Thoracic aorta (tissue), 2 donors: ENCODE results near the gene GMNN. TPM values are rescaled to one million over a fixed set of nuclear protein-coding genes. Genes with fewer than 3 reads are reported as not detected.

ENCODE experiments used
- ATAC-seq: fragments of 150-250 bp; one replicate; pipeline ENCODE4 v1.8.0; 2017; ENCODE audit warnings: low read depth; ENCODE audit not compliant: insufficient number of reproducible peaks, low FRiP score
- DNase-seq: peaks from one replicate; pipeline ENCODE4 v3.0.0-alpha.2; 2020; ENCODE audit warnings: low spot score
- H3K27ac ChIP-seq, 2 donors: fragments of 200-600 bp; sonication (generic); 1 replicate in 1 of 2; 2 replicates in 1 of 2; pipeline ENCODE4 v1.5.1; 2016; ENCODE audit warnings: mild to moderate bottlenecking in 2 of 2, moderate library complexity in 2 of 2
- H3K27me3 ChIP-seq: fragments of 200-600 bp; sonication (generic); replicated peaks from 2 replicates; pipeline ENCODE4 v1.6.0; 2016; ENCODE audit warnings: mild to moderate bottlenecking; ENCODE audit not compliant: insufficient read depth
- H3K36me3 ChIP-seq: fragments of 200-600 bp; sonication (generic); one replicate; pipeline ENCODE4 v1.5.1; 2016
- H3K4me1 ChIP-seq, 2 donors: fragments of 200-600 bp; sonication (generic); 1 replicate in 1 of 2; 2 replicates in 1 of 2; pipeline versions ENCODE4 v1.5.1 to v1.6.0; 2016; ENCODE audit warnings: low read depth in 2 of 2, mild to moderate bottlenecking in 1 of 2; ENCODE audit not compliant: control insufficient read depth in 1 of 2
- H3K4me3 ChIP-seq: fragments of 200-600 bp; sonication (generic); 2 replicates; pipeline ENCODE4 v1.5.1; 2016; ENCODE audit warnings: mild to moderate bottlenecking
- H3K9me3 ChIP-seq: fragments of 200-600 bp; sonication (generic); 2 replicates; pipeline ENCODE4 v1.5.1; 2016
- total RNA-seq, 2 donors: library from RNA; depleted of rRNA; stranded (reverse); fragments of >200 nt; gene quantifications; one replicate each; pipeline versions ENCODE4 v1.1.0 to v1.2.3, GENCODE V29; 2016
- TF ChIP-seq, protein P1 (sequence below): fragments of 200-600 bp; sonication (generic); IDR thresholded peaks from one replicate; pipeline ENCODE4 v1.5.1; 2019; ENCODE audit warnings: antibody characterized with exemption

GMNN gene
- total RNA-seq, 2 donors from 2014 or later = 5.4 to 6.8 TPM

DNA sequence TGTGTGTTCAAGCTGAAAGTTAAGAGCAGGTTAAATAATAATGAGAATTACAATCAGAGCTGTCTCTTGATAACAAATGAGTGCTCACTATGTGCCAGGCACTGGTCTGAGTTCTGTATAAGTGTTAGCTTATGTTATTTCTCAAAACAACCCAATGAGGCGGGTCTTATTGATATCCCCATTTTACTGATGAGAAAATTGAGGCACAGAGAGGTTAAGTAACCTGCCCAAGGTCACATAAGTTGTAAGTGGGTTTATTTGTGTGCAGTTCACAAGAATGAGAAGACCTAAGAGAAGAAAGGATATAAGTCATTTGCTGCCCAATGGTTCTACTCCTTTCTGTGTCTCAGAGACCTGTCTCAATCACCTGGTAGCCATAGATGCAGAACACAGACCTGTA lies 58.1 kb downstream of the GMNN start:
- no peak for ATAC-seq
- no peak overlapping the region for H3K27ac ChIP-seq
- no peak for DNase-seq
- no peaks in the 10 kb centered on the region for H3K36me3 ChIP-seq
- no peaks in the 10 kb centered on the region for H3K9me3 ChIP-seq
- H3K4me1 ChIP-seq = peaks cover 0 to 22% of the 10 kb centered on the region in 2 donors
- TF ChIP-seq, protein P1, sequence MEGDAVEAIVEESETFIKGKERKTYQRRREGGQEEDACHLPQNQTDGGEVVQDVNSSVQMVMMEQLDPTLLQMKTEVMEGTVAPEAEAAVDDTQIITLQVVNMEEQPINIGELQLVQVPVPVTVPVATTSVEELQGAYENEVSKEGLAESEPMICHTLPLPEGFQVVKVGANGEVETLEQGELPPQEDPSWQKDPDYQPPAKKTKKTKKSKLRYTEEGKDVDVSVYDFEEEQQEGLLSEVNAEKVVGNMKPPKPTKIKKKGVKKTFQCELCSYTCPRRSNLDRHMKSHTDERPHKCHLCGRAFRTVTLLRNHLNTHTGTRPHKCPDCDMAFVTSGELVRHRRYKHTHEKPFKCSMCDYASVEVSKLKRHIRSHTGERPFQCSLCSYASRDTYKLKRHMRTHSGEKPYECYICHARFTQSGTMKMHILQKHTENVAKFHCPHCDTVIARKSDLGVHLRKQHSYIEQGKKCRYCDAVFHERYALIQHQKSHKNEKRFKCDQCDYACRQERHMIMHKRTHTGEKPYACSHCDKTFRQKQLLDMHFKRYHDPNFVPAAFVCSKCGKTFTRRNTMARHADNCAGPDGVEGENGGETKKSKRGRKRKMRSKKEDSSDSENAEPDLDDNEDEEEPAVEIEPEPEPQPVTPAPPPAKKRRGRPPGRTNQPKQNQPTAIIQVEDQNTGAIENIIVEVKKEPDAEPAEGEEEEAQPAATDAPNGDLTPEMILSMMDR = no peak
- no peak overlapping the region for H3K4me3 ChIP-seq
- no peaks in the 10 kb centered on the region for H3K27me3 ChIP-seq

DNA sequence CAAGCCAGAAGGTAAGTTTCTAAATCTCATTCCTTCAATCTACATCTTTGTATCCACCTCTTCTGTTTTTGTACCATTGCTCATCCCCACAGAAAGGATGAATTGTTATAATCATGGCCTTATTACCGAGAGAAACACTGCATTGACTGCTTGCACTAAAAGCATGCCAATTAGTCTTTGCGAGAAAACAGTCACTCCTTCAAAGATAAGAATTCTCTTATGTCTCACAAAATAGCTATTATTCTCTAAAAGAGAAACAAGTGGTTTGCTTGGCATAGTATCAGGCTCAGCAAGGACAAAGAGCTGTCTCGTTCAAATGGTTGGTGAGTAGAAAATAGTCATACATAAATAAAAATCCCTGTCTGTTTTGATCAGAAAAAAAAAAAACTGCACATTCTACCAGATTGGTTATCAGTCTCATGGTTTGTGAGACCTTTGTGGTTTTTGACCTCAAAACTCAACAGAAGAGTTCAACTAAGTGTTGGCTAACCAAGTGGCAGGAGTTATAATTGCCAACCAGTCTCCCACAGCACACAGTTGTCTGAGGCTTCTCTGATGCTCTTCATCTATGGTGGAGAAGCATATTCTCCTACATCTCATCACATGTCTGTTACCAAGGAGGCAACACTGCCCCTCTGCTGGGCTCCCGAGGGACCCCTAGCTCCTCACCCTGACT lies 59.1 kb downstream of the GMNN start:
- no peak overlapping the region for H3K4me3 ChIP-seq
- H3K9me3 ChIP-seq = no peaks in the 10 kb centered on the region
- DNase-seq = no peak
- no peaks in the 10 kb centered on the region for H3K36me3 ChIP-seq
- H3K4me1 ChIP-seq = peaks cover 0 to 22% of the 10 kb centered on the region in 2 donors
- no peaks in the 10 kb centered on the region for H3K27me3 ChIP-seq
- no peak overlapping the region for H3K27ac ChIP-seq
- ATAC-seq = no peak
- TF ChIP-seq, protein P1 = no peak

Other genes starting within 250 kb of the GMNN start
- not detected for gene KIAA0319, start 128.7 kb upstream of the GMNN start, total RNA-seq
- gene TDP2, start 108.0 kb upstream of the GMNN start, total RNA-seq = 10 to 100 TPM; 31.1 to 40.3 TPM
- gene ACOT13, start 107.9 kb upstream of the GMNN start, total RNA-seq = 1 to 10 TPM; 2.5 to 5.8 TPM
- gene C6orf62, start 55.8 kb upstream of the GMNN start, total RNA-seq = 10 to 100 TPM; 37.6 to 72.2 TPM
- not detected for gene ARMH2, start 24.0 kb downstream of the GMNN start, total RNA-seq
- gene RIPOR2, start 161.0 kb downstream of the GMNN start, total RNA-seq = 1 to 10 TPM; 6.0 to 9.9 TPM